HG03520 (cell line): ENCODE results near the gene CACNA1D.
"Not testable (repeated sequence)": the region's sequence is repeated elsewhere in the genome, so short reads cannot be mapped to it uniquely, and the experiment has no call there.

ENCODE experiments used
- ATAC-seq: cut with Tn5 transposase; IDR thresholded peaks from one replicate; pipeline ENCODE4 v1.9.1; 2021; ENCODE audit warnings: mild to moderate bottlenecking, moderate library complexity; ENCODE audit not compliant: unreplicated experiment

The CACNA1D gene

DNA sequence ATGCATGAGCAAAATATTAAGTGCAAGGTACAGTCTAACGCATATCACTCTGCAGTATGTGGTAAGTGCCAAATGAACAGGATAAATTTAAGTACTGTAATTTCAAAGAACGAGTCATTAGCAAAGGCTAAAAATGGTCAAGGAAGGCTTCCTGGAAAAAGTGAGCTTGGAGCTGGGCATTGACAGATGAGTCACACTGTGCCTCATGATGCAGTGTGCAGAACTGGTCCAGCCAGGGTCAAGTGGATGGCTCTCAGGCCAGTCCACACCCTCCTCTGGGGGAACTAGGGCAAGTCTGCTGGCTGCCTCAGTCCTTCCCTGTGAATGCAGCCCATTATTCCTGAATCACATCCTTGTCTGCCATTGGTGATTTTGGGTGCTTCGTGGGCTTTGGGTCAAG lies 76.3 kb downstream of the CACNA1D start:
- no peak for ATAC-seq

DNA sequence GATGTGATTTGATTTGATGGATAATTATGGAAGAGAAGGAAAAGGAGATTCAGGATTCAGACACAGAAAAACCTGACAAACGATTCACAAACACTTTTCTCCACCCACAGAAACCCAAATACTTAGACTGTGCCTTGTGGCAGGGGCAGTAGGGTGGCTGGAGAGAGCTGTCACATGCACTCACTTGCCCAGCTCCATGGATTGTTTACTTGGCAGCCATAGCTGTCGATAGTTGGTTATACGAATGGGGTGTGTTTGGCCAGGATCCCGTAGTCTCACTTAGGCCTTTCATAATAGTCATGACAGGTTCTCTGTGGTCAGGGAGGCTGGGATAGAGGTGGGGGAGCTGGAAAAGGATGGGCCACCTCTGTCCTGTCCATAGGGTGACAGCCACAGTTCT lies 76.9 kb downstream of the CACNA1D start:
- ATAC-seq, result no peak

DNA sequence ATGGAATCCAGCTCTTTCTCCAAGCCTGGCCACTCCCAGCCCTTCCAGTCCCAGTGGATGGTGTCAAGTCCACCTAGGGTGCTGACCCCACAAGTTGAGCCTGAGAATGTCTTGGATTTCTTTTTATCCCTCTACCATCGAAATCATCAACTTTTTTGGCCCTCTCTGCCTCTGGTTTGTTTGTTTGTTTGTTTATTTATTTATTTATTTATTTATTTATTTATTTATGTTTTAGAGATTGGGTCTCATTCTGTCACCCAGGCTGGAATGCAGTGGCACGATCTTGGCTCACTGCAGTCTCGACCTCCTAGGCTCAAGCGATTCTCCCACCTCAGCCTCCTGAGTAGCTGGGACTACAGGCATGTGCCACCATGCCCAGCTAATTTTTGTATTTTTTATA lies 77.8 kb downstream of the CACNA1D start:
- ATAC-seq, result not testable (repeated sequence)

DNA sequence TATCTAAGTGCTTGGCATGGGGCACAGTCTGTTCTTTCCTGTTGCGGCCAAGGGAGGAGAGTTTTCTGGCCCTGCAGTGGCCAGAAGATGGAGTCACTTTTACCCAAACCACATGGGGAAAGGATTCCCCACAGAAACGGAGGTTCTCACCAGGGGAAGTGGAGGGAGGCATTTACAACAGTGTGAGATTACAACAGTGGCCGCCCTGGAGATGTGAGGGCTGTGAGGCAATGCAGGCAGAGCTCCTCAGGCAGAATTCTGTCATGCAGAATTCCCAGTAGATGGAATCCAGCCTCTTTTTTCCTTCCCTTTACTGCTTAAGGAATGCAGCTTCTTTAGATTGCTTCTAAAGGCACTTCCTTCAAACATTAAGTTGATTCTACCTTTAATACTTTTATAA lies 83.1 kb downstream of the CACNA1D start:
- ATAC-seq, result no peak

GRCh38 chr3:53579636-53580035 lies 85.2 kb downstream of the CACNA1D start:
- no peak for ATAC-seq

GRCh38 chr3:53581671-53582070 lies 87.3 kb downstream of the CACNA1D start:
- no peak for ATAC-seq

DNA sequence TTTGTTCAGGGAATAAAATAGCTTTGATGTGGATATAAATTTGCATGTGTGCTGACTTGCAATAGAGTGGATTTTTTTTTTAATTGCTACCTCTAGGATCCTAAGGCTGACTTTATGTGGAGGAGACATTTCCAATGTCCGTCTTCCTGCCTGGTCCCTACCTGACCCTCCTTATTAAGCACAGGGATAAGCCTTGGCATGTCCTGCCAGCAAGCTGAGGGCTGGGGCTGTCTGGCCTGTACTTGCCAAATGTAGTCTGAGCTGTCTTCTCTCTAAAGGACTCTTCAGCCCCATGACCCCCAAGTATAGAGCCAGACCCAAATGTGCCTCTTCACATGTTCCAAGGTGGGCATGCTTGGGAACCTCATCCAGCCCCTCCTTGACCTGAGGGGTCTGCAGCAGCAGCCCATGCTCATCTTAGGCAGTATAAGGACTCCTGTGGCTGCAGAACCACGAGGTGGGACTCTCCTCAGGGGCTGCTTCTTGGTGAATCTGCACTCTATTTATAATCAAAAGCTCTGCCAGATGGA lies 88.8 kb downstream of the CACNA1D start:
- no peak for ATAC-seq

DNA sequence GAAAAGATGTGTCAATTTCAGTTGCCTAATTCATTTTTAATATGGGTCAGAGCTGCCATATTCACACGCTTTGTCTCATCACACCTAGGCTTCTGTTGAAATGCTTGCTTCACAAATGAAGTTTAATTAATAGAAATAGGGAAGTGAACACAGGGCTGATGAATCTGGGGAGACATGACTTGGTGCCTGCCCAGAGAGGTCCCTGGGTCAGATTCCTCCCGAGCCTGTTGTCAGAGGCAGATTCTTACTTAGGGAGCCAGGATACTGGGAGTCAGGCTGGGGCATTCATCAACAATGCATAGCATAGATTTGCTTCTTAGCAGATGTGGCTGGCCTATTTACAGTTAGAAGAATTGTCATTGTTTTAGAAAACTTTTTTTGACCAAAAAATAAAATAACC lies 90.6 kb downstream of the CACNA1D start:
- no peak for ATAC-seq

GRCh38 chr3:53585627-53586026 lies 91.2 kb downstream of the CACNA1D start:
- ATAC-seq, result no peak

DNA sequence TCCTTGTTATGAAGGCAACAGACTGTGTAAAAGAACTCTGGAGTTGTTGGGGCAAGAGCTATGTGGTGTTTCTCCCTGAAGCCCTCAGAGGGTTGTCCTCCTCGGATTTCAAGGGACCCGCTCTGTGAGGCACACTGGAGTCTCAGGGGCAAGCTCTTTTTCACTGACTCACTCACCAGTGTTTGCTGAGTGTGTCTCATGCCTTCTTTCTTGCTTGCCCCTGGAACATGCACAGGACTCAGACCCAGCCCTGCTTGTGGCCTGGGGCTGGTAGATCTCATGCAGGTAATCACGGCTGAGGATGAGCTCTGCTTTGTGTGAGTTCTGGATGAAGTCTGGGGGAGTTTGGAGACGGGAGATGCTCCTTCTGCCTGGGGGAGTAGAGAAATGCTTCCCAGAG lies 93.7 kb downstream of the CACNA1D start:
- ATAC-seq, result no peak

DNA sequence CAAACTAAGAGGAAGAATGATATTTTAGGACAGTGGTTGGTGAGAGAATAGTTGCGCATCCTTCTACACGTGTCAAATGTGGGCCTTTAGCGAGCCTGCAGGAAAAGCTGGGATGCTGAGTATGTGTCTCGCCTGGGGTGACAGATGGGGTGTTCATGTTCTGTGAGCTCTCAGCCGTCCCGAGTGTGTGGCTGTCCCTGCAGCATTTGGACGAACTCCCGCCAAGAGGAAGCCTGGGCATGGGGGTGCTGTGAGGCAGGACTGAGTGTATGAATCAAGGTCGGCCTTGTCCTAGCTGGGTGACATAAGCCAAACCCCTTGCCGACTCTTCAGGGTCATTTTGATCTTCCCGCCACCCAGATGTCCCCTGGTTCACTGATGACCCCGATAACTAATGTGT lies 94.8 kb downstream of the CACNA1D start:
- no peak for ATAC-seq

DNA sequence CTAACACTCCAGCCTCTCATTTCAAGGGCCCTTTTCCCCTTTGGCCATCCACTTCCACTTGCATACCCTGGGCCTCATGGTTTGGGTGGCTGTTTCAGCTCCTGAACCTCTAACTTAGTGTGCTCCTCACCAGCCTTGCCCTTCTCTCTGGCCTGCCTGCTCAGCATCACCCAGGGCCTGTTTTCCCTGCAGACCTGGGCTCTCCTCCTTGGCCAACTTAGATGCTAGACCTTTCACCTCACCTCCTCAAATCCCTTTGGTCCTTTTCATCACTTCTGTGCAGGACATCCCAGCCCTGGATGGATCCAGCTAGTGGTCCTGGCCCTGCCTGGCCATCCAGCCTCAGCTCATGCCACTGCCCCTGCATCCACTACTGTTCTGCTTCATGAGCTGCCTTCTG lies 95.4 kb downstream of the CACNA1D start:
- no peak for ATAC-seq

DNA sequence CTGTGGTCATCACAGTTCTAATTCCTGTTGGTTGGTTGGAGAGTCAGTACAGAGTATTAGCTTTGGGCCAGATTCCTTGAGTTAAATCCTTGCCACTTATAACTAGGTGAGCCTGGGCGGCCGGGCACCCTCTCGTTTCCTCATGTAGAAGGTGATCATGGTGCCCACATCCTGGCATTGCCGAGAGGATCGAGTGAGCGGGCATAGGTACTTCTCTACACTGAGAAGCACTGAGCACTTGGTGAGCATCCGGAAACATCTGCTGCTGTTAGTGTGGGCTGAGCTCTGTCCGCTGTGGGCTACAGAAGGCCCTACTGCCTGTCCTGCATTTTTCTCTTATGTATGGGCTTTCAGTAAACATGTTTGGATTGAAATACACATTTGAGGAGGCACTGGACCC lies 96.2 kb downstream of the CACNA1D start:
- ATAC-seq, result no peak

- ATAC-seq, result no peak
Measured at GRCh38 chr3:53591646-53592045, 97.2 kb downstream of the CACNA1D start.

DNA sequence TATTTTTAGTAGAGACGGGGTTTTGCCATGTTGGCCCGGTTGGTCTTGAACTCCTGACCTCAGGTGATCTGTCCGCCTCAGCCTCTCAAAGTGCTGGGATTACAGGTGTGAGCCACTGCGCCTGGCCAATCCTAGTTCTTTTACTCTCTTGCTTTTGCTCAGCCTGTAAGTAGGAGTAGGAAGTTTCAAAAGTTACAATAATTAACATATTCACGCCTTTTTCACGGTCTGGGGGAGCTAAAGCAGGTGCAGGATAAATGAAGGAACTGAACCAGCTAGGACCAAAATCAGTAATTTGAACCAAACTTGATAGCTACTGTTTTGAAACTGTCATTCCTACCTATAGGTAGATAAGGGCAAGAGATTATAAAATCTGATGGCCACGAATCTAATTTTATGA lies 98.5 kb downstream of the CACNA1D start:
- ATAC-seq, result no peak

- ATAC-seq, result no peak
Measured at GRCh38 chr3:53593611-53594010, 99.2 kb downstream of the CACNA1D start.

- no peak for ATAC-seq
Measured at GRCh38 chr3:53594276-53594675, 99.9 kb downstream of the CACNA1D start.

GRCh38 chr3:53595660-53596059 lies 101.2 kb downstream of the CACNA1D start:
- ATAC-seq, result no peak

GRCh38 chr3:53597136-53597915 lies 102.9 kb downstream of the CACNA1D start:
- no peak for ATAC-seq

- ATAC-seq, result no peak
Measured at GRCh38 chr3:53599771-53600170, 105.4 kb downstream of the CACNA1D start.

DNA sequence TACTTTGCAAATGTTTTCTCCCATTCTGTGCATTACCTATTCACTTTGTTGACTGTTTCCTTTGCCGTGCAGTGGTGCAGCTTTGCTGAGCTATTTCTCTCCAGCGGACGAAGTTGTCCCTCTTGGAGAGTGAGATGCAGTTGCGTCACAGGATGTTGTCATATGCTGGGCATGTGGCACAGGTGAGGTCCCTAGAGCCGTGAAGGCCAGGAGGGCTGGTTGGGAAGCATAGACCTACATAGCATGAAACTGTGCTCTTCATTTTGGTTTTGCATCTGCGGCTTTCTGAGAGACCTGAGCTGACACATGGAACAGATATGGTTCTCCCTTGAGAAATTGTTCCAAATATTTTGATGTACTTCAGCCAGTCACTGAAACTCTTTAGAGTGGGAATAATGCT lies 108.5 kb downstream of the CACNA1D start:
- ATAC-seq, result no peak

- ATAC-seq, result no peak
Measured at GRCh38 chr3:53604232-53604631, 109.8 kb downstream of the CACNA1D start.

DNA sequence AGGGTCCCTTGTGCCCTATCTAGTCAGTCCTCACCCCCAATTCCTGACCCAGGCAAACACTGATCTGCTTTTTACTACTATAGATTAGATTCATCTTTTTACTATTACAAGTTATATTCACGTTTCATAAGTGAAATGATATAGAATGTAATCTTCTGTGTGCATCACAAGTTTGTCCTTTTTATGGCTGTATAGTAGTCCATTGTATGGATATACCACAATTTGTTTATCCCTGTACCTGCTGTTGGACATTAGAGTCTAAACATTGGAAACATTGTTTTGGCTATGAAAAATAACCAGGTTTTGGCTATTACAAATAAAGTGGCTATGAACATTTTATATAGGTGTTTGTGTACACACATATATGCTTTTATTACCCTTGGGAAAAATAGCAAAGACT lies 112.4 kb downstream of the CACNA1D start:
- ATAC-seq, result no peak
